Astrocyte (in vitro differentiated cells and primary cell): ENCODE results near the gene SF3B2. TPM values are rescaled to one million over a fixed set of nuclear protein-coding genes. Genes with fewer than 3 reads are reported as not detected.

Experiments
- DNase-seq: peaks from one replicate; pipeline ENCODE4 v3.0.0-alpha.2; 2010; ENCODE audit warnings: low read depth
- FAIRE-seq: peaks from 2 replicates; lab custom pipeline; 2011; peaks lifted over from hg19 to GRCh38; lab: Jason Lieb, UNC
- H2AFZ ChIP-seq: 2 replicates; pipeline ENCODE4 v1.6.0; 2012; ENCODE audit warnings: low read depth, low read length, inconsistent platforms
- H3K27ac ChIP-seq: 2 replicates; pipeline ENCODE4 v1.5.1; 2011; ENCODE audit warnings: low read depth, low read length, inconsistent platforms
- H3K27me3 ChIP-seq: 2 replicates; pipeline ENCODE4 v1.6.0; 2011; ENCODE audit warnings: low read length, inconsistent platforms; ENCODE audit not compliant: insufficient read depth
- H3K36me3 ChIP-seq: 2 replicates; pipeline ENCODE4 v1.5.1; 2011; ENCODE audit warnings: low read length, inconsistent platforms; ENCODE audit not compliant: insufficient read depth
- H3K4me1 ChIP-seq: 2 replicates; pipeline ENCODE4 v1.5.1; 2011; ENCODE audit warnings: low read length, inconsistent platforms; ENCODE audit not compliant: insufficient read depth
- H3K4me2 ChIP-seq: 2 replicates; pipeline ENCODE4 v1.6.0; 2012; ENCODE audit warnings: low read length, inconsistent platforms
- H3K4me3 ChIP-seq: 2 replicates; pipeline ENCODE4 v1.5.1; 2011; ENCODE audit warnings: low read depth, mild to moderate bottlenecking, low read length, inconsistent platforms; ENCODE audit not compliant: insufficient read depth
- H3K79me2 ChIP-seq: 2 replicates; pipeline ENCODE4 v1.6.0; 2012; ENCODE audit warnings: mild to moderate bottlenecking, low read length, inconsistent platforms; ENCODE audit not compliant: insufficient read depth
- H3K9ac ChIP-seq: 2 replicates; pipeline ENCODE4 v1.6.0; 2012; ENCODE audit warnings: mild to moderate bottlenecking, low read length, inconsistent platforms
- H3K9me3 ChIP-seq: 2 replicates; pipeline ENCODE4 v1.5.1; 2012; ENCODE audit warnings: low read depth, mild to moderate bottlenecking, low read length, inconsistent platforms; ENCODE audit not compliant: insufficient read depth
- H4K20me1 ChIP-seq: 2 replicates; pipeline ENCODE4 v1.6.0; 2012; ENCODE audit warnings: low read length, inconsistent platforms; ENCODE audit not compliant: insufficient read depth
- H3K27ac Mint-ChIP-seq: one replicate; pipeline ENCODE4 v1.8.0; 2021; ENCODE audit warnings: mild to moderate bottlenecking, mixed read lengths; ENCODE audit not compliant: unreplicated experiment
- H3K27me3 Mint-ChIP-seq: one replicate; pipeline ENCODE4 v1.8.0; 2021; ENCODE audit warnings: low read depth, mixed read lengths; ENCODE audit not compliant: unreplicated experiment
- H3K36me3 Mint-ChIP-seq: one replicate; pipeline ENCODE4 v1.8.0; 2021; ENCODE audit warnings: low read depth, mixed read lengths; ENCODE audit not compliant: unreplicated experiment
- H3K4me1 Mint-ChIP-seq: one replicate; pipeline ENCODE4 v1.8.0; 2021; ENCODE audit warnings: low read depth, mixed read lengths; ENCODE audit not compliant: unreplicated experiment
- H3K4me3 Mint-ChIP-seq: one replicate; pipeline ENCODE4 v1.8.0; 2021; ENCODE audit warnings: mild to moderate bottlenecking, moderate library complexity, mixed read lengths; ENCODE audit not compliant: unreplicated experiment
- H3K9me3 Mint-ChIP-seq: one replicate; pipeline ENCODE4 v1.8.0; 2021; ENCODE audit warnings: mild to moderate bottlenecking, mixed read lengths; ENCODE audit not compliant: unreplicated experiment
- EZH2 ChIP-seq: IDR thresholded peaks from 2 replicates; pipeline ENCODE4 v1.6.1; 2012; ENCODE audit warnings: mild to moderate bottlenecking, low read length, inconsistent platforms; ENCODE audit not compliant: insufficient read depth
- total RNA-seq: library from RNA; stranded (reverse); gene quantifications from 2 replicates; pipeline ENCODE4 v1.2.1, GENCODE V29; 2021
- TF ChIP-seq, protein P1 (sequence below): IDR thresholded peaks from 2 replicates; pipeline ENCODE4 v1.5.1; 2011; ENCODE audit warnings: low read depth, mild to moderate bottlenecking, inconsistent platforms, low read length, moderate library complexity; ENCODE audit not compliant: insufficient read depth

SF3B2 gene
- total RNA-seq, 1 donor from 2014 or later: 170 TPM

DNA sequence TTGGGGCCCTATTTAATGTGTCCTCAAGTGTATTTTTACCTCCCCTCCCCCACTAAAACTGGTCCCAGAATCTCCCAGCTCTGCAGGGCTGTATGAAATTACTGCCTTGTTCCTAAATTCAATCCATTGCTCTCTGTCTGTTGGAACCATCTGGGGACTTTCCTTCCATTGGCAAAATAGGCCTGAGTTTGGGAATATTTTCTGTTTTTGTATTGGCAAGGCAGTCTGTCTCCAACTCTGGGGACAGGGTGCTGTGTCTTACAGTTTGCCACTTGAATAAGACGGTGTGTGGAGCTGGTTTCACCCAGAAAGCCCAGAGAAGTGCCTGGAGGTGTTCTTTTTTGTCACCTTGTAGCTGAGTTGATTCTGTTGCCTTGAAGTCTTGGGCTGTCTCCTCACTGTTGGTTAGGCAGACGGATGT lies 19.2 kb downstream of the SF3B2 start:
- Mint-ChIP-seq H3K4me1 (peaks cover 29% of the 10 kb centered on the region), H3K36me3 (peaks cover 9% of the 10 kb centered on the region), H3K9me3 (no peaks in the 10 kb centered on the region), H3K4me3 (peak overlapping the region; percentile 93), H3K27me3 (no peaks in the 10 kb centered on the region), H3K27ac (peak overlapping the region; percentile 93)
- H3K27me3 ChIP-seq: no peaks in the 10 kb centered on the region
- no peak for FAIRE-seq
- peaks cover 37% of the 10 kb centered on the region for H3K36me3 ChIP-seq
- H3K4me1 ChIP-seq: peaks cover 25% of the 10 kb centered on the region
- peak overlapping the region; percentile 85 for H3K9ac ChIP-seq
- H3K79me2 ChIP-seq: peaks cover 57% of the 10 kb centered on the region
- H3K4me3 ChIP-seq: peak overlapping the region; percentile 80
- DNase-seq: no peak
- H2AFZ ChIP-seq: no peak overlapping the region
- TF ChIP-seq, protein P1, sequence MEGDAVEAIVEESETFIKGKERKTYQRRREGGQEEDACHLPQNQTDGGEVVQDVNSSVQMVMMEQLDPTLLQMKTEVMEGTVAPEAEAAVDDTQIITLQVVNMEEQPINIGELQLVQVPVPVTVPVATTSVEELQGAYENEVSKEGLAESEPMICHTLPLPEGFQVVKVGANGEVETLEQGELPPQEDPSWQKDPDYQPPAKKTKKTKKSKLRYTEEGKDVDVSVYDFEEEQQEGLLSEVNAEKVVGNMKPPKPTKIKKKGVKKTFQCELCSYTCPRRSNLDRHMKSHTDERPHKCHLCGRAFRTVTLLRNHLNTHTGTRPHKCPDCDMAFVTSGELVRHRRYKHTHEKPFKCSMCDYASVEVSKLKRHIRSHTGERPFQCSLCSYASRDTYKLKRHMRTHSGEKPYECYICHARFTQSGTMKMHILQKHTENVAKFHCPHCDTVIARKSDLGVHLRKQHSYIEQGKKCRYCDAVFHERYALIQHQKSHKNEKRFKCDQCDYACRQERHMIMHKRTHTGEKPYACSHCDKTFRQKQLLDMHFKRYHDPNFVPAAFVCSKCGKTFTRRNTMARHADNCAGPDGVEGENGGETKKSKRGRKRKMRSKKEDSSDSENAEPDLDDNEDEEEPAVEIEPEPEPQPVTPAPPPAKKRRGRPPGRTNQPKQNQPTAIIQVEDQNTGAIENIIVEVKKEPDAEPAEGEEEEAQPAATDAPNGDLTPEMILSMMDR: no peak
- no peak for TF ChIP-seq EZH2
- peaks cover 58% of the 10 kb centered on the region for H4K20me1 ChIP-seq
- H3K27ac ChIP-seq: no peak overlapping the region
- peak overlapping the region; percentile 92 for H3K4me2 ChIP-seq
- no peaks in the 10 kb centered on the region for H3K9me3 ChIP-seq

DNA sequence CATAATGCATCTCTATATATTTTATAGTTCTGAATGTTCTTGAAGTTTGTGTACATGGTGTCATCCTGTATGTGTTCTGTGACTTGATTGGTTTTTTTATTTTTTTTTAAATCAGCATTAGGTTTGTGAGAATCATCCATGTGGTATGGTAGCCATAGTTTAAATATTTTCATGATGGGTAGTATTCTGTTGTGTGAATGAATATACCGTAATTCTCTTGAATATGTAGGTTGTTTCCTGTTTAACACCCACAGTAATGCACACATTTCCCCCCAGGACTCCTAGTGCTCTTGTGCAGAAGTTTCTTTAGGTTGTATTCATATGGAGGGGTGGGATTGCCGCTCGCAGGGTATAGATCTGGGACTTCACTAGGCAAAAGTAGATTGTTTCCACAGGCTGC lies 19.9 kb downstream of the SF3B2 start:
- no peaks in the 10 kb centered on the region for H3K9me3 Mint-ChIP-seq
- peaks cover 30% of the 10 kb centered on the region for H3K36me3 ChIP-seq
- peak overlapping the region; percentile 85 for H3K9ac ChIP-seq
- no peak overlapping the region for H2AFZ ChIP-seq
- peak overlapping the region; percentile 93 for H3K4me3 Mint-ChIP-seq
- no peaks in the 10 kb centered on the region for H3K27me3 Mint-ChIP-seq
- H3K4me1 Mint-ChIP-seq: peaks cover 25% of the 10 kb centered on the region
- peaks cover 58% of the 10 kb centered on the region for H4K20me1 ChIP-seq
- no peak overlapping the region for H3K27ac ChIP-seq
- H3K4me2 ChIP-seq: peak overlapping the region; percentile 92
- TF ChIP-seq, protein P1: no peak
- no peak for TF ChIP-seq EZH2
- peaks cover 61% of the 10 kb centered on the region for H3K79me2 ChIP-seq
- H3K27ac Mint-ChIP-seq: peak overlapping the region; percentile 93
- DNase-seq: no peak
- no peak for FAIRE-seq
- peaks cover 9% of the 10 kb centered on the region for H3K36me3 Mint-ChIP-seq
- H3K9me3 ChIP-seq: no peaks in the 10 kb centered on the region
- peaks cover 29% of the 10 kb centered on the region for H3K4me1 ChIP-seq
- peak overlapping the region; percentile 80 for H3K4me3 ChIP-seq
- no peaks in the 10 kb centered on the region for H3K27me3 ChIP-seq

- H3K4me3 Mint-ChIP-seq: peak overlapping the region; percentile 93
- H3K27ac Mint-ChIP-seq: peak overlapping the region; percentile 72
- peaks cover 9% of the 10 kb centered on the region for H3K36me3 Mint-ChIP-seq
- H3K4me1 ChIP-seq: peaks cover 29% of the 10 kb centered on the region
- peak overlapping the region; percentile 85 for H3K9ac ChIP-seq
- no peak overlapping the region for H3K27ac ChIP-seq
- H4K20me1 ChIP-seq: peaks cover 58% of the 10 kb centered on the region
- DNase-seq: no peak
- no peaks in the 10 kb centered on the region for H3K9me3 Mint-ChIP-seq
- no peak for TF ChIP-seq EZH2
- TF ChIP-seq, protein P1: no peak
- H3K36me3 ChIP-seq: peaks cover 26% of the 10 kb centered on the region
- H3K9me3 ChIP-seq: no peaks in the 10 kb centered on the region
- H3K4me1 Mint-ChIP-seq: peaks cover 25% of the 10 kb centered on the region
- H3K27me3 Mint-ChIP-seq: no peaks in the 10 kb centered on the region
- peak overlapping the region; percentile 92 for H3K4me2 ChIP-seq
- H3K27me3 ChIP-seq: no peaks in the 10 kb centered on the region
- H3K79me2 ChIP-seq: peaks cover 66% of the 10 kb centered on the region
- no peak overlapping the region for H2AFZ ChIP-seq
- H3K4me3 ChIP-seq: no peak overlapping the region
- FAIRE-seq: no peak
Observed at GRCh38 chr11:66072518-66072917, 20.4 kb downstream of the SF3B2 start.
